NCI-H1694 treated with DMSO at 0.1 percent for 48 hours (cell line): Measurements from ENCODE around the gene CMTM5.
"Not testable (repeated sequence)": the region's sequence is repeated elsewhere in the genome, so short reads cannot be mapped to it uniquely, and the experiment has no call there.

Experiments used
- DNase-seq: peaks from one replicate; lab custom pipeline; 2025; lab: John Stamatoyannopoulos, UW

Gene CMTM5

GRCh38 chr14:23378612-23379220 lies 1.9 kb downstream of the CMTM5 start:
- no peak for DNase-seq

- DNase-seq, result peak; percentile 23
These were observed 2.7 kb downstream of the CMTM5 start for GRCh38 chr14:23379366-23380196.

- DNase-seq, result no peak
These were observed 3.5 kb downstream of the CMTM5 start for GRCh38 chr14:23380197-23380914.

- DNase-seq, result no peak
These were observed 4.1 kb downstream of the CMTM5 start for GRCh38 chr14:23380976-23381375.

GRCh38 chr14:23381871-23382270 lies 5.0 kb downstream of the CMTM5 start:
- peak; percentile 30 for DNase-seq

GRCh38 chr14:23382276-23382675 lies 5.4 kb downstream of the CMTM5 start:
- DNase-seq, result no peak

- DNase-seq, result no peak
These were observed 6.0 kb downstream of the CMTM5 start for GRCh38 chr14:23382731-23383440.

GRCh38 chr14:23384364-23385080 lies 7.7 kb downstream of the CMTM5 start:
- no peak for DNase-seq

- no peak for DNase-seq
These were observed 8.4 kb downstream of the CMTM5 start for GRCh38 chr14:23385244-23385641.

GRCh38 chr14:23385642-23386265 lies 8.9 kb downstream of the CMTM5 start:
- DNase-seq, result no peak

GRCh38 chr14:23386266-23386657 lies 9.4 kb downstream of the CMTM5 start:
- not testable (repeated sequence) for DNase-seq

GRCh38 chr14:23386999-23387398 lies 10.2 kb downstream of the CMTM5 start:
- DNase-seq, result no peak

- no peak for DNase-seq
These were observed 11.4 kb downstream of the CMTM5 start for GRCh38 chr14:23387916-23388882.

- DNase-seq, result no peak
These were observed 12.2 kb downstream of the CMTM5 start for GRCh38 chr14:23388996-23389395.

GRCh38 chr14:23389396-23389795 lies 12.6 kb downstream of the CMTM5 start:
- no peak for DNase-seq

- not testable (repeated sequence) for DNase-seq
These were observed 13.0 kb downstream of the CMTM5 start for GRCh38 chr14:23389871-23390270.

- DNase-seq, result no peak
These were observed 15.8 kb downstream of the CMTM5 start for GRCh38 chr14:23392613-23393012.

GRCh38 chr14:23396126-23396525 lies 19.3 kb downstream of the CMTM5 start:
- no peak for DNase-seq

- DNase-seq, result no peak
These were observed 20.0 kb downstream of the CMTM5 start for GRCh38 chr14:23396781-23397407.
